LNCaP clone FGC (cell line): Measurements from ENCODE around the gene SLC35E4.
"Not testable (repeated sequence)": the region's sequence is repeated elsewhere in the genome, so short reads cannot be mapped to it uniquely, and the experiment has no call there.

ENCODE experiments used
- DNase-seq: peaks from one replicate; pipeline ENCODE4 v3.0.0-alpha.2; 2011; ENCODE audit warnings: low read depth
- H3K4me3 ChIP-seq: 2 replicates; pipeline ENCODE4 v1.5.1; 2011; ENCODE audit warnings: mild to moderate bottlenecking, low read depth, low read length, control low read depth
- TF ChIP-seq, protein P1 (sequence below): IDR thresholded peaks from 2 replicates; pipeline ENCODE4 v1.5.1; 2012; ENCODE audit warnings: mild to moderate bottlenecking; ENCODE audit not compliant: control insufficient read depth, insufficient read depth; ENCODE audit errors: extremely low read depth

The SLC35E4 gene

DNA sequence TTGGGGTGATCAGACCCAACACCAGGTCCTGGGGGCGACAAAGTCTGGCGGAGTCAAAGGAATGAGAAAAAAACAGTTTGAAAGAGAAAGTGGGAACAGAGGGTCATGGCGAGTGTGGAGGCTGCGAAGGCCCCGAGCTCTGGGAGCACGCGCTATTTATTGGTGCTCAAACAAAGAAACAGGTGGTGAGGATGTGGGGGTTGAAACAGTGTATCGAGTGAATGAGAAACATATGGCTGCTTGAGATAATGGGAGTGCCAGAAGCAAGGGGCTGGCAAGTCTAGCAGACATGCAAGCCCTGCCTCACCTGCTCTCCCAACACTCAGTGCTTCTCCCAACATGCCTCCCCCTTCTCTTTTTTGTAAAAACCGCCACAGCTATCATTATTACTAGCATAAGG, 39.9 kb downstream of the SLC35E4 start:
- TF ChIP-seq, protein P1, sequence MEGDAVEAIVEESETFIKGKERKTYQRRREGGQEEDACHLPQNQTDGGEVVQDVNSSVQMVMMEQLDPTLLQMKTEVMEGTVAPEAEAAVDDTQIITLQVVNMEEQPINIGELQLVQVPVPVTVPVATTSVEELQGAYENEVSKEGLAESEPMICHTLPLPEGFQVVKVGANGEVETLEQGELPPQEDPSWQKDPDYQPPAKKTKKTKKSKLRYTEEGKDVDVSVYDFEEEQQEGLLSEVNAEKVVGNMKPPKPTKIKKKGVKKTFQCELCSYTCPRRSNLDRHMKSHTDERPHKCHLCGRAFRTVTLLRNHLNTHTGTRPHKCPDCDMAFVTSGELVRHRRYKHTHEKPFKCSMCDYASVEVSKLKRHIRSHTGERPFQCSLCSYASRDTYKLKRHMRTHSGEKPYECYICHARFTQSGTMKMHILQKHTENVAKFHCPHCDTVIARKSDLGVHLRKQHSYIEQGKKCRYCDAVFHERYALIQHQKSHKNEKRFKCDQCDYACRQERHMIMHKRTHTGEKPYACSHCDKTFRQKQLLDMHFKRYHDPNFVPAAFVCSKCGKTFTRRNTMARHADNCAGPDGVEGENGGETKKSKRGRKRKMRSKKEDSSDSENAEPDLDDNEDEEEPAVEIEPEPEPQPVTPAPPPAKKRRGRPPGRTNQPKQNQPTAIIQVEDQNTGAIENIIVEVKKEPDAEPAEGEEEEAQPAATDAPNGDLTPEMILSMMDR = no peak
- no peak overlapping the region for H3K4me3 ChIP-seq
- DNase-seq = no peak

- H3K4me3 ChIP-seq, DNase-seq: not testable (repeated sequence)
Measured at GRCh38 chr22:30676565-30676964, 41.0 kb downstream of the SLC35E4 start.

DNA sequence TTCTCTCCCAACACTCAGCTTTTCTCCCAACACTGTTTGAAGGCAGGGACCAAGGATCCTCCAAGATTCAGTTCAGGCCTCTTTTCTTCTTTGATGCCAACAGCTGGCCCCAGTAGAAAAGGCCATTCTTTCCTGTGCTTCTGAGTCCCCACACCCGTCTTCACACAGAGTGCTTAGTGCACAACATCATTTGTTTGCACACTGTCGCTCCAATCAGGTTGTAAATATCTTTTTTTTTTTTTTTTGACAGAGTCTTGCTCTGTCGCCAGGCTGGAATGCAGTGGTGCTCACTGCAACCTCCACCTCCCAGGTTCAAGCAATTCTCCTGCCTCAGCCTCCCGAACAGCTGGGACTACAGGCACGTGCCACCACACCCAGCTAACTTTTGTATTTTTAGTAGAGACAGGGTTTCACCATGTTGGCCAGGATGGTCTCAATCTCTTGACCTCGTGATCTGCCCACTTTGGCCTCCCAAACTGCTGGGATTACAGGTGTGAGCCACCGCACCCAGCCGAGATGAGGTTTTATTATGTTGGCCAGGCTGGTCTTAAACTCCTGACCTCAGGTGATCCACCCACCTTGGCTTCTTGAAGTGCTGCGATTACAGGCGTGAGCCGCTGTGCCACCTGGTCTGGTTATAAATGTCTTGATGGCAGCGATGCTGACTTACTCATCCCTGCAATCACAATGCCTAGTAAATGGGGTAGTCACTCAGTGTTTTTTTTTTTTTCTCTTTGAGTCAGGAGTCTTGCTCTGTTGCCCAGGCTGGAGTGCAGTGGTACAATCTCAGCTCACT, 44.5 kb downstream of the SLC35E4 start:
- not testable (repeated sequence) for DNase-seq, H3K4me3 ChIP-seq

DNA sequence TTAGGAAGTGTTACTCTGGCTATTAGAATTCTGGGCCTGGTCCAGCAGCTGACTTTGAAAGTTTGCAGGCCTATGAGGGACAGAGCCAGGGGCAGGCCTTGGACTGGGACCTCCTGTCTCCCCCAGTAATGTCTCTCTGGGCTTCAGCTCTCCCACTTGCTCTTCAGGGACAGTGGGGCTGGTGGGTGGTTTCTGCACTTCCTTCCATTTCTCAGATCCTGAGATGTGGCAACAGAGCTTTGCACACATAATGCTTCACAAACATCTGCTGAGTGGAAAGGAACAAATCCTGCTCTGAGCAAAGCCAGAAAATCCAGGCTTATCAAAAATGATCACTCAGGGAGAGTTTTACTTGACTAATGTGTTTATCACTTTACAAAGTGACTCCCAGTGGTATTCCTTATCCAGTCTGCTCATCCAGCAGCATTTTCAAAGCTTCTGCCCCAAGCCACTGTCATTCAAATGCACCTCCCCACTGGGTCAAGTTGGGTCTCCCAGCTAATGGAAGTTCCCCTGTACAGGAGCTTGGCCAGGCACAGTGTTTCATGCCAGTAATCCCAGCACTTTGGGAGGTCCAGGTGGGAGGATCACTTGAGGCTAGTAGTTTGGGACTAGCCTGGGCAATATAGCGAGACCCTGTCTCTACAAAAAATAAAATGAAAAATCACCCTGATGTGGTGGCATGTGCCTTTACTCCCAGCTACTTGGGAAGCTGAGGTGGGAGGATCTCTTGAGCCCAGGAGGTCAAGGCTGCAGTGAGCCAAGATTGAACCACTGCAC, 45.6 kb downstream of the SLC35E4 start:
- no peak for DNase-seq
- H3K4me3 ChIP-seq = no peak overlapping the region
- TF ChIP-seq, protein P1 = no peak

- no peak overlapping the region for H3K4me3 ChIP-seq
- no peak for DNase-seq
- TF ChIP-seq, protein P1 = no peak
Measured at GRCh38 chr22:30681831-30682230, 46.2 kb downstream of the SLC35E4 start.

GRCh38 chr22:30685178-30685577, 49.6 kb downstream of the SLC35E4 start:
- DNase-seq = no peak
- TF ChIP-seq, protein P1 = no peak
- no peak overlapping the region for H3K4me3 ChIP-seq

DNA sequence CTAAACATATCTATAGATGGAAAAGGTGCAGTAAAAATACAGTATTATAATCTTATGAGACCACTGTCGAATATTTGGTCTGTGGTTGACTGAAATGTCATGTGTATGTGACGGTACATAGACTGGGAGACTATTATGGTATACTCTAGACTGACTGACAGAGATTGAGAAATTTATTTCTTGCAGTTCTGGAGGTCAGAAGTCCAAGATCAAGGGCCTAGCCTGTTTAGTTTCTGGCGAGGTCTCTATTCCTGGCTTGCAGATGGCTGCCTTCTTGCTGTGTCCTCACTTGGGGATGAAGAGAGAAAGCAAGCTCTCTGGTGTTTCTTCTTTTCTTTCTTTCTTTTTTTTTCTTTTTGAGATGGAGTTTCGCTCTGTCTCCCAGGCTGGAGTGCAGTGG, 51.8 kb downstream of the SLC35E4 start:
- TF ChIP-seq, protein P1 = no peak
- no peak for DNase-seq
- H3K4me3 ChIP-seq = no peak overlapping the region

DNA sequence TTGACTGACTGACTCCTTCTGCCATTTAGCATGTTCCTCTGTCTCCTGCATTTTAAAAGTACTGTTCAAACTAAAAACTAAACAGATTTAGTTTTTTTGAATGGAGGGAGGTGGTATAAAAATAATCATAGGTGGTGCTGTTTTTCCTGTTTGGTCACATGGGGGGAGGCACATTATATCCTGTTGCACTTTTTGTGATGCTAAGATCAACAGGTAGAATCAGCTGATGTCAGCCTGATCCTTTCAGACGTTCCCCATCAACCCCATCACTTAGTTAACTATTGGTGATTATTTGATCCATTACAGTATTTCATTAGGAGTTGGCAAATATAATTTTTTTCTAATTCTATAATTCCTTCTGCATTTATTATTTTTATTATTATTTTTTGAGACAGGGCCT, 54.0 kb downstream of the SLC35E4 start:
- TF ChIP-seq, protein P1 = no peak
- no peak for DNase-seq
- no peak overlapping the region for H3K4me3 ChIP-seq
